Uterus (tissue), 2 donors: Measurements from ENCODE around the gene TOP3B.

Experiments
- POLR2A ChIP-seq, 2 donors: fragments of 450-650 bp; IDR thresholded peaks; one replicate each; pipeline ENCODE4 v1.6.1; 2016; ENCODE audit warnings: antibody characterized with exemption in 2 of 2, mild to moderate bottlenecking in 1 of 2, moderate library complexity in 1 of 2
- TF ChIP-seq, protein P1 (sequence below), 4 experiments: fragments of 200-600 bp in 2 of 4; fragments of 450-650 bp in 2 of 4; sonication (generic) in 2 of 4; IDR thresholded peaks; one replicate each; pipeline ENCODE4 v1.5.1; 2016 to 2019; ENCODE audit warnings: antibody characterized with exemption in 4 of 4, mild to moderate bottlenecking in 2 of 4, moderate library complexity in 1 of 4

DNA sequence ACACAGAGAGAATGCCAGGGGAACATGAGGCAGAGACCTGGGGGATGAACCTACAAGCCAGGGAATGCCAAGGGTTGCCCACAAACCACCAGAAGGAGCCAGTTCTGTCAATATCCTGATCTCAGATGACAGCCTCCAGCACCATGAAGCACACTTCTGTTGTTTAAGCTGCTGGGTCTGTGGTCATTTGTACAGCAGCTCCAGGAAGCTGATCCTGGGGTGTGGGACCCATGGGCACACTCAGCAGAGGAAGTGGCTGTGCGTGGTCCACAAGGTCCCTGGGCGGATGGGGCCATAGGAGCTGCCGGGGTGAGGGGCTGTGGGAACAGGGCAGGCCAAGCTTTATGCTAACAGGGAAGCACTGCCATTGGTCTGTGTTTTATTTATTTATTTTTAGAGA is 42.1 kb downstream of the TOP3B start:
- TF ChIP-seq, protein P1, sequence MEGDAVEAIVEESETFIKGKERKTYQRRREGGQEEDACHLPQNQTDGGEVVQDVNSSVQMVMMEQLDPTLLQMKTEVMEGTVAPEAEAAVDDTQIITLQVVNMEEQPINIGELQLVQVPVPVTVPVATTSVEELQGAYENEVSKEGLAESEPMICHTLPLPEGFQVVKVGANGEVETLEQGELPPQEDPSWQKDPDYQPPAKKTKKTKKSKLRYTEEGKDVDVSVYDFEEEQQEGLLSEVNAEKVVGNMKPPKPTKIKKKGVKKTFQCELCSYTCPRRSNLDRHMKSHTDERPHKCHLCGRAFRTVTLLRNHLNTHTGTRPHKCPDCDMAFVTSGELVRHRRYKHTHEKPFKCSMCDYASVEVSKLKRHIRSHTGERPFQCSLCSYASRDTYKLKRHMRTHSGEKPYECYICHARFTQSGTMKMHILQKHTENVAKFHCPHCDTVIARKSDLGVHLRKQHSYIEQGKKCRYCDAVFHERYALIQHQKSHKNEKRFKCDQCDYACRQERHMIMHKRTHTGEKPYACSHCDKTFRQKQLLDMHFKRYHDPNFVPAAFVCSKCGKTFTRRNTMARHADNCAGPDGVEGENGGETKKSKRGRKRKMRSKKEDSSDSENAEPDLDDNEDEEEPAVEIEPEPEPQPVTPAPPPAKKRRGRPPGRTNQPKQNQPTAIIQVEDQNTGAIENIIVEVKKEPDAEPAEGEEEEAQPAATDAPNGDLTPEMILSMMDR (IDR thresholded peaks at IDR 0.05), result no peak
- no peak for TF ChIP-seq POLR2A (IDR thresholded peaks at IDR 0.05)
